Lower leg skin (tissue), 3 donors: ENCODE data around the gene DNAJC28.

Experiments used
- POLR2A ChIP-seq, 2 donors: fragments of 450-650 bp; IDR thresholded peaks; one replicate each; pipeline ENCODE4 v1.6.1; 2016 to 2017; ENCODE audit warnings: antibody characterized with exemption in 2 of 2, mild to moderate bottlenecking in 1 of 2, moderate library complexity in 1 of 2
- TF ChIP-seq, protein P1 (sequence below), 3 donors: fragments of 450-650 bp; IDR thresholded peaks; one replicate each; pipeline ENCODE4 v1.5.1; 2016; ENCODE audit warnings: antibody characterized with exemption in 3 of 3, mild to moderate bottlenecking in 3 of 3, moderate library complexity in 2 of 3

DNA sequence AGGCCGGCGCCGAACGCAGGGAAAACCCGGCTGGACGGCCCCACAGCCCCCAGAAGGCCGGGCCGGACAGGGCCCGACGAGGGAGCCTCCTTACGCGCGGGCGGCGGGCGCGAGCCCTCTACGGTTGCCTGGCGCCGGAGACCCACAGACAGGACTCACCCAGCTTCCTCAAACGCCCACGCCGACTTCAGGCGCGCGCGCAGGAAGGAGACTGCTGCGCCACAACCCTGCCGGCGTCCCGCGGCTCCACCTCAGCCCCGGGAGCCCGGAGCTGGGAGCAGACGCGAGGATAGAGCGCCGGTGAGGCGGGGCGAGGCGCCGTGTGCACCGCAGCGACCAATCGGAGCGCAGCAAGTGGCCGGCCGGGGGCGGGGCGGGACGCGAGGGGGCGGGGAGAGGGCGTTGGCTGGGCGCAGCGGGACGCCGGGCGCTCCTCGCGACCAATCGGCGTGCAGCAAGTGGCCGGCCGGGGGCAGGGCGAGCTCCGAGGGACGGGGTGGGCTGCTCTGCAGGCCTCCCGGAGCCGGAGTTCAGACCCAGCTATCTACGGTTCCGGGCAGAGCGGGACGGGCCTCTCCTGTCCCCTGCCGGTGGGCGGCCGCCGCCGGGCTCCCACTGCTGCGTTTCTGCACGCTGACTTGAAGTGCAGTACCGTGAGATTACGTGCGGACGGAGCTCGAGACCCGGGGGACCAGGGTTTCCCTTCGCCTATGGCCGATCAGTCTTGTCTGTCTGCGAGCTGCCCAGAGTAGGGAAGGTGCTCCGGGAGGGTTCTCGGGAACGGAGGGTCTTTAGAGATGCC lies 11.6 kb downstream of the DNAJC28 start, which contains the start of gene TMEM50B:
- TF ChIP-seq, protein P1, sequence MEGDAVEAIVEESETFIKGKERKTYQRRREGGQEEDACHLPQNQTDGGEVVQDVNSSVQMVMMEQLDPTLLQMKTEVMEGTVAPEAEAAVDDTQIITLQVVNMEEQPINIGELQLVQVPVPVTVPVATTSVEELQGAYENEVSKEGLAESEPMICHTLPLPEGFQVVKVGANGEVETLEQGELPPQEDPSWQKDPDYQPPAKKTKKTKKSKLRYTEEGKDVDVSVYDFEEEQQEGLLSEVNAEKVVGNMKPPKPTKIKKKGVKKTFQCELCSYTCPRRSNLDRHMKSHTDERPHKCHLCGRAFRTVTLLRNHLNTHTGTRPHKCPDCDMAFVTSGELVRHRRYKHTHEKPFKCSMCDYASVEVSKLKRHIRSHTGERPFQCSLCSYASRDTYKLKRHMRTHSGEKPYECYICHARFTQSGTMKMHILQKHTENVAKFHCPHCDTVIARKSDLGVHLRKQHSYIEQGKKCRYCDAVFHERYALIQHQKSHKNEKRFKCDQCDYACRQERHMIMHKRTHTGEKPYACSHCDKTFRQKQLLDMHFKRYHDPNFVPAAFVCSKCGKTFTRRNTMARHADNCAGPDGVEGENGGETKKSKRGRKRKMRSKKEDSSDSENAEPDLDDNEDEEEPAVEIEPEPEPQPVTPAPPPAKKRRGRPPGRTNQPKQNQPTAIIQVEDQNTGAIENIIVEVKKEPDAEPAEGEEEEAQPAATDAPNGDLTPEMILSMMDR (IDR thresholded peaks at IDR 0.05): peak in 1 of 3 donors; percentile 58
- peak in 1 of 2 donors; percentile 85 for TF ChIP-seq POLR2A (IDR thresholded peaks at IDR 0.05)
